HEK293 (cell line): ENCODE results near the gene CPNE1.
A peak's percentile ranks its signal among the peaks of the same experiment; 100 is the strongest.

Source experiments
- HOXC10 ChIP-seq: sonication (generic); formaldehyde crosslinking; IDR thresholded peaks from 2 replicates; pipeline ENCODE4 v1.8.1; 2023; ENCODE audit warnings: mild to moderate bottlenecking, missing genetic modification reagents
- PRDM4 ChIP-seq: fragments of 450-650 bp; formaldehyde crosslinking; IDR thresholded peaks from 2 replicates; pipeline ENCODE4 v1.5.1; 2017; ENCODE audit warnings: missing biosample characterization, missing genetic modification characterization
- RBAK ChIP-seq: fragments of 450-650 bp; formaldehyde crosslinking; IDR thresholded peaks from 2 replicates; pipeline ENCODE4 v1.5.1; 2016; ENCODE audit warnings: missing biosample characterization, missing genetic modification characterization
- TRIM28 ChIP-seq: IDR thresholded peaks from 2 replicates; pipeline ENCODE4 v1.6.1; 2011; ENCODE audit warnings: low read length, control low read depth, borderline replicate concordance
- ZBTB17 ChIP-seq: fragments of 450-650 bp; formaldehyde crosslinking; IDR thresholded peaks from 2 replicates; pipeline ENCODE4 v1.5.1; 2016; ENCODE audit warnings: missing biosample characterization, missing genetic modification characterization
- ZBTB7A ChIP-seq: fragments of 450-650 bp; formaldehyde crosslinking; IDR thresholded peaks from 2 replicates; pipeline ENCODE4 v1.5.1; 2016; ENCODE audit warnings: low read depth, missing biosample characterization, missing genetic modification characterization
- ZBTB8A ChIP-seq: fragments of 450-650 bp; formaldehyde crosslinking; IDR thresholded peaks from 2 replicates; pipeline ENCODE4 v1.5.1; 2016; ENCODE audit warnings: missing biosample characterization, missing genetic modification characterization
- ZEB2 ChIP-seq: fragments of 450-650 bp; formaldehyde crosslinking; IDR thresholded peaks from 2 replicates; pipeline ENCODE4 v1.5.1; 2016; ENCODE audit warnings: missing biosample characterization, missing genetic modification characterization
- ZNF10 ChIP-seq: fragments of 450-650 bp; formaldehyde crosslinking; IDR thresholded peaks from 2 replicates; pipeline ENCODE4 v1.5.1; 2017; ENCODE audit warnings: missing biosample characterization, missing genetic modification characterization
- ZNF121 ChIP-seq: fragments of 450-650 bp; formaldehyde crosslinking; IDR thresholded peaks from 2 replicates; pipeline ENCODE4 v1.5.1; 2016; ENCODE audit warnings: missing biosample characterization, missing genetic modification characterization
- ZNF174 ChIP-seq: fragments of 450-650 bp; formaldehyde crosslinking; IDR thresholded peaks from 2 replicates; pipeline ENCODE4 v1.5.0; 2017; ENCODE audit warnings: missing biosample characterization, mild to moderate bottlenecking, missing genetic modification characterization
- ZNF280D ChIP-seq: fragments of 450-650 bp; formaldehyde crosslinking; IDR thresholded peaks from 2 replicates; pipeline ENCODE4 v1.5.1; 2016; ENCODE audit warnings: missing biosample characterization, missing genetic modification characterization
- ZNF324 ChIP-seq: fragments of 450-650 bp; formaldehyde crosslinking; IDR thresholded peaks from 2 replicates; pipeline ENCODE4 v1.5.1; 2016; ENCODE audit warnings: missing biosample characterization, missing genetic modification characterization
- ZNF335 ChIP-seq: fragments of 450-650 bp; formaldehyde crosslinking; conservative IDR thresholded peaks from 2 replicates; pipeline ENCODE4 v1.5.1; 2016; ENCODE audit warnings: missing biosample characterization, missing genetic modification characterization
- ZNF341 ChIP-seq: fragments of 450-650 bp; formaldehyde crosslinking; IDR thresholded peaks from 2 replicates; pipeline ENCODE4; 2016; ENCODE audit warnings: low read depth, missing biosample characterization, missing genetic modification characterization
- ZNF391 ChIP-seq: fragments of 450-650 bp; formaldehyde crosslinking; IDR thresholded peaks from 2 replicates; pipeline ENCODE4 v1.5.1; 2016; ENCODE audit warnings: low read depth, missing biosample characterization, missing genetic modification characterization, borderline replicate concordance
- ZNF639 ChIP-seq: fragments of 450-650 bp; formaldehyde crosslinking; IDR thresholded peaks from 2 replicates; pipeline ENCODE4 v1.5.1; 2016; ENCODE audit warnings: missing biosample characterization, missing genetic modification characterization
- ZNF768 ChIP-seq: fragments of 450-650 bp; formaldehyde crosslinking; IDR thresholded peaks from 2 replicates; pipeline ENCODE4 v1.5.1; 2018; ENCODE audit warnings: missing biosample characterization, mild to moderate bottlenecking, missing genetic modification characterization
- ZNF837 ChIP-seq: fragments of 450-650 bp; formaldehyde crosslinking; IDR thresholded peaks from 2 replicates; pipeline ENCODE4 v1.5.1; 2016; ENCODE audit warnings: missing biosample characterization, missing genetic modification characterization
- ZSCAN16 ChIP-seq: fragments of 450-650 bp; formaldehyde crosslinking; IDR thresholded peaks from 2 replicates; pipeline ENCODE4 v1.5.1; 2016; ENCODE audit warnings: missing biosample characterization, missing genetic modification characterization
- ZSCAN30 ChIP-seq: fragments of 450-650 bp; IDR thresholded peaks from 2 replicates; pipeline ENCODE4 v1.5.1; 2018; ENCODE audit warnings: missing biosample characterization, mild to moderate bottlenecking, missing genetic modification characterization, moderate library complexity

The CPNE1 gene

GRCh38 chr20:35617397-35618262, 47.1 kb downstream of the CPNE1 start (continued):
- TF ChIP-seq ZNF768 (tag by site-specific recombination) (no peak), RBAK (no peak), ZNF391 (tag by site-specific recombination) (no peak), ZNF837 (no peak), ZNF174 (tag by site-specific recombination) (no peak), ZNF121 (no peak), ZNF341 (tag by site-specific recombination) (peak; percentile 60), ZBTB7A (tag by site-specific recombination) (no peak), HOXC10 (CRISPR knock-in tag) (no peak), PRDM4 (tag by site-specific recombination) (no peak), ZNF10 (tag by site-specific recombination) (peak; percentile 54; the same call in 1 of the 2 replicates), ZBTB8A (tag by site-specific recombination) (no peak), ZNF324 (tag by site-specific recombination) (no peak), ZSCAN30 (tag by site-specific recombination) (no peak), ZNF335 (peak; percentile 20), ZEB2 (peak; percentile 25; the same call in 1 of the 2 replicates), ZSCAN16 (tag by site-specific recombination) (no peak), ZBTB17 (tag by site-specific recombination) (no peak), TRIM28 (no peak), ZNF280D (tag by site-specific recombination) (no peak), ZNF639 (tag by site-specific recombination) (no peak)
